GM19328 (cell line): ENCODE data around the gene OPN4.

Experiments used
- ATAC-seq: cut with Tn5 transposase; IDR thresholded peaks from one replicate; pipeline ENCODE4 v1.9.1; 2021; ENCODE audit warnings: mild to moderate bottlenecking, moderate library complexity; ENCODE audit not compliant: unreplicated experiment

OPN4 gene

DNA sequence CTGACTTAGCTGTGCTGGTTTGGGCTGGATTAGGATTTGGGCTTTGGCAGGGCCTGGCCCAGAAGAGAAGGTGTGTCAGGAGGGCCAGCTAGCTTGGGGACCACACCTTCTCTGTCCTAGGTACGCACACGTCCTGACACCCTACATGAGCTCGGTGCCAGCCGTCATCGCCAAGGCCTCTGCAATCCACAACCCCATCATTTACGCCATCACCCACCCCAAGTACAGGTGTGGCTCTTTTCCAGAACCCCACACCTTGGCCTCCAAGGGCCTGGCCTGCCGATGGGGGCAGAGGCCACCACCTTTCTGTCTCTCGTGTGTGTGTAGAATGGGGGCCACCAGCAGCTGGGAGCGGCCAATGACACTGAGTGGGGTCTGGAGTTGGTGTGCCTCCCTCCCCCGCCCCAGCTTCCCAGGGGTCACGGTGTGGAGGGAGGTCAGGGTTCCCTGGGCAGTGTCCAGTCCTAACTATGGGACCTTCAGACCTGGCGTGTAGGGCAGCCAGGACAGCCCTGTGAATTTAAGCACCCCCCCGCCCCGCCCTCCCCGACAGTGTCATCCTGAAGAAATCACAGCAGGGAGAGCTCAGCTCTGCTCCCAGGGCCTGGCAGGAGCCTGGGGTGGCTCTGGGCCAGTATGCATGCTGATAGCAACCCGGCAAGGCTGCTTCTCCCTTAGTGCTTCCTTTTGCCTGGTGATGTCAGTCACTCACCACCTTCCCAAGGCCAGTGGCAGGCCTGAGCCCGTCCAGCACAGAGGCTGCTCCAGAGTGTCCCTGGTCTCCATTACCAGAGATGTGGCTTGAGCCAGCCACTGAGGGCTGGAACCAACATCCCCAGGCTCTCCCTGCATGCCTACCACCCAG, 7.0 kb downstream of the OPN4 start:
- ATAC-seq: no peak

DNA sequence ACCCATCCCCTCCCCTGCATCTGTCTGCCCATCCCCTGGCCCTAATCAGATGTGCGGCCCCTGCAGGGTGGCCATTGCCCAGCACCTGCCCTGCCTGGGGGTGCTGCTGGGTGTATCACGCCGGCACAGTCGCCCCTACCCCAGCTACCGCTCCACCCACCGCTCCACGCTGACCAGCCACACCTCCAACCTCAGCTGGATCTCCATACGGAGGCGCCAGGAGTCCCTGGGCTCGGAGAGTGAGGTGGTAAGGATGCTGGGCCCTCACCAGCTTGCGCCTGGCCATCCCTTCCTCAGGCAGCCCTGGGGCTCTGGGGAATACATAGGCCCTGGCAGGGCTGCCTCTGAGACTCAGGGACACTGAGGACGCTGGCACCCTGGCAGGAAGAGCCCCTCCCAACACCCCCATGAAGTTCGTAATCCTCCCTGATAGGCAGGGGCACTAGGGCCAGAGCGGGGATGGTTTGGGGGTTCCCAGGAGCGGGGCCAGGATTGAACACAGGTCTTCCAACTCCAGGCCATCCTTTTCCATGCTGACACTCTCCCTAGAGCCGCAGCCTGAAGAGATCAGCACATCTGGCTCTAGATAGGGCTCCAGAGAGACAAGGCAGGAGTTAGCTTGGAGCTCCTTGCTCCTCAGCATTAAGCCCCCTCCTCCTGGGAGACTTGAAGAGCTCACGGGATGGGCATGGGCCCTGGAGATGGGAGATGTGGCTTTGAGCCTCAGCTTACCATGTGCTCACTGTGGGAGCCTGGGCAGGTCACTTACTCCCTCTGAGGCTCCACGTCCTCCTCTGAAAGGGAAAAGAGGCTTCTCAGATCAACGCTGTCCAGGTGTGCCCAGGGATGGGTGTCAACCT, 8.1 kb downstream of the OPN4 start:
- ATAC-seq: no peak

DNA sequence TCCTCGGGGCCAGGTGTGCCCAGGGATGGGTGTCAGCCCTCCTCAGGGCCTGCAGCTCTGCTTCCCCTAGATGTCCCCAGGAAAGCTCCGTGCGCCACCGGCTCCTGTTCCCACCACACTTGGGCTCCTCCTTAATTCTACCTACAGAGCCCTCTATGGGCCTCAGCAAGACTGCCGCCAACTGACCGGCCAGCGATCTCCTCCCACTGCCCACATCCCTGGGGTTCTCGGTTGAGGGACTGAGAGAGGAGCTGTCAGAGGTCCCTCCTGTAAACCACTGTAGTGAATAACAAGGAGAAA, 8.6 kb downstream of the OPN4 start:
- ATAC-seq: no peak

DNA sequence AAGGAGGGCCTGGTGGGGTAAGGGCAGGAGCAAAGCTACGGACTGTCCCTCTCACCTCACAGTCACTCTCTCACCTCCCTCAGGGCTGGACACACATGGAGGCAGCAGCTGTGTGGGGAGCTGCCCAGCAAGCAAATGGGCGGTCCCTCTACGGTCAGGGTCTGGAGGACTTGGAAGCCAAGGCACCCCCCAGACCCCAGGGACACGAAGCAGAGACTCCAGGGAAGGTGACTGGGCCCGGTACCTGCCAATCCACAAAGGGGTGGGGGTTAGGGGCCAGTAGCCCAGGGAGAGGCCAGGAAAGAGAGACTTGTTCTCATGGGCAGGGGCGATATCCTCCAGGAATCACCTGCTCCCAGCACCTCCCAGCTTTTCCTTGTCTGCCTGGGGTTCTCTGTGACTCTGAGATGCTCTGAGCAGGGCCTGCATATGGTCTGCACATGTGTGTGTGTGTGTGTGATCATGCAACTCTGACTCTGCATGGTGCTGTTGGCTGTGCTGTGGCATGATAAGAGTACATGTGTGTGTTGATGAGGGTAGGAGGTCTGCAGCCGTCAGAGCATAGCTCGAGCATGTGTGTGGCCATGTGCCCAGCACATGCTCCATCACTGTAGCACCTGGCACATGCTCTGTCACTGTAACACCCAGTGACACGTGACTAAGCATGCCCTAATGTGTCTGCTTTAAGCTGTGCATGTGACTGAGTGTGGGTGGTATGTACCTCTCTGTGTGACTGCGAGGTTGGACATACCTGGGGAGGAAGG, 9.4 kb downstream of the OPN4 start:
- no peak for ATAC-seq

DNA sequence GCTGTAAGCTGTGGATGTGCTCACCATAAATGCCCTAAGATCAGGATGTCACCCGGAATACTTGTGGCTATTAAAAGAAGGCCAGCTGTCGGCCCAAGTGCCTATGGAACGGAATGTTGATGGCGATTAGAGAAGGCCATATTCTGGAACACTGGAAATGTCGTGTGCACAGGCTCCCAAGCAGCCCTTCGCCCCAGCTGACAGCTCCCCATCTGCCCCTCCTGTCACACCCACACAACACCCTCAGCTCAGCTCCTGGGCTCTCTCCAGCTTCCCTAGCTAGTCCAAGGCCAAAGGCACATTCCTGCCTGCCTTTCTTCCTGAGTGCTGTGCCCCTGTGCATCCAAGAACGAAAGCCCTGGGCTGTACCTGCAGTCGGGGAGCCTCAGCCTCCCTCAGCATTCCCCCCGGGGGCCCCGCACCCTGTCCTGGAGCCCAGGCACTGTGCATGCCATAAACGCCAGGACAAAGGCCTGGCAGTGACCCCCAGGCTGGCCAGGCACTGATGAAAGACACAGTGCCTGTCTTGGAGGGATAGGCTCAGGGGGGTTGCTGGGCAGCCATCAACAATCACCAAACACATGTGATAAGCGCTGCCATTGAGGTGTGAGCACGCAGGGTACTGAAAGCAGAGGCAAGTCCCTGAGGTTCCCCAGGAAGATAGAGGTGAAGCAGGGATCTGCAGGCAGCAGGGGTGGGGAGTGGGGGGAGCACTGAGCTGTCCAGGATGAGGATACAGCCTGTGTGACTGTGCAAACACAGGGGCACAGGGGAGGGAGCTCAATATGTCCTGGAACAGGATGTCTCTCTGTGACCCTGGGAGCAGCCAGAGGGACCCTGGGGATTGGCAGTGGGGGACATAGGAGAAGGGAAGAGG, 10.2 kb downstream of the OPN4 start:
- ATAC-seq: no peak

DNA sequence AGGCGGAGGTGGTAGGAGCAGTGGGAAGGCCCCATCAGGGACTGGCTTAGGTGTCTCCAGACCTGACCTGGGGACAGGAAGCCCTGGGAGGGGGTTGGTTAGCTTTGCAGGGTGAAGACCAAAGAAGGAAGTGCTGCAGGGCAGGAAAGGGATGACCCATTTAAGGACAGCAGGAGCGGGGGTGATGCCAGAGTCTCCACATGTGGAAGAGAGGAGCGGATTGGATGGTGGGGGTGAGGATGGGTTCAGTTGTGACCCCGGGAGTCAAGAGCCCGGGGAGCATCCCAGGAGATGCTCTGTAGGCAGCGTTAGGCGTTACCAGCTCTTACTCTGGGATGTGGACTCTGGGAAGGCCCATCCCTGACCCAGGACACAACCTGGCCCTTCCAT, 10.9 kb downstream of the OPN4 start:
- no peak for ATAC-seq

DNA sequence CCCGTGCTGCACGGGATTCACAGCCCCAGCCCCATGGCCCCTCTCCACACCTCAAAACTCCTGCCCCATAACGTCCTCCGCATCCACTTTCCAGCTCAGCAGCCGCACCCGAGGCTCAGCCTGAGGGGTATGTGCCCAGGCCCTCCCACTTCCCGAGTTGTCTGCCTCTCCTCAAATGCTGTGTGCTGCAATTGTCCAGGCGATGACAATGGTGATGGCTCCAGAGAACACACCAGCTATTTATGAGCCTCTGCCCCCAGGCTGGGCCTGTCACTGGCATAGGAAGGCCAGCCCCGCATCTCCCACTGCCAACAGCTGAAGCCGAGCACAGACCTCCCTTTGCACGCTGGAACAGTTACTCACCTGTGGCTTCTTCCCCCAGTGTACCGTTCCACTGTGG, 11.5 kb downstream of the OPN4 start:
- ATAC-seq: no peak

DNA sequence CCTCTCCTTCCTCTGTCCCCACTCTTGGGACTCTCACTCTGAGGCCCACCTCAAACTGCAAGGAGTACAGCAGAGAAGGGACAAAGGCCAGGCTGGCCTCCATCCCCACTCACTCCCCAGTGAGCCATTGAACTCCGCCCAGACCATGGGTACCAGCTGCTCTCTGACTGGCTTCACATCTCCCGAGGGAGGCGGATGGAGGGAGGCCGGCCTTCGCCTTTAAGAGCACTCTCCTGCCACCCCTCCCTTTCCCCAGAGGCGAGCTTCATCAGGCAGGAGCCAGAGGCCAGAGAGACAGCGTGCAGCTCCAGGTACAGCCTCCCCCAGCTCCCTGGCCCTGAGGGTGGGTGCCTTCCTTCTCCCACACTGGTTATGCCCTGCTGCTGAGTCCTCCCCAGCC, 12.2 kb downstream of the OPN4 start:
- no peak for ATAC-seq

DNA sequence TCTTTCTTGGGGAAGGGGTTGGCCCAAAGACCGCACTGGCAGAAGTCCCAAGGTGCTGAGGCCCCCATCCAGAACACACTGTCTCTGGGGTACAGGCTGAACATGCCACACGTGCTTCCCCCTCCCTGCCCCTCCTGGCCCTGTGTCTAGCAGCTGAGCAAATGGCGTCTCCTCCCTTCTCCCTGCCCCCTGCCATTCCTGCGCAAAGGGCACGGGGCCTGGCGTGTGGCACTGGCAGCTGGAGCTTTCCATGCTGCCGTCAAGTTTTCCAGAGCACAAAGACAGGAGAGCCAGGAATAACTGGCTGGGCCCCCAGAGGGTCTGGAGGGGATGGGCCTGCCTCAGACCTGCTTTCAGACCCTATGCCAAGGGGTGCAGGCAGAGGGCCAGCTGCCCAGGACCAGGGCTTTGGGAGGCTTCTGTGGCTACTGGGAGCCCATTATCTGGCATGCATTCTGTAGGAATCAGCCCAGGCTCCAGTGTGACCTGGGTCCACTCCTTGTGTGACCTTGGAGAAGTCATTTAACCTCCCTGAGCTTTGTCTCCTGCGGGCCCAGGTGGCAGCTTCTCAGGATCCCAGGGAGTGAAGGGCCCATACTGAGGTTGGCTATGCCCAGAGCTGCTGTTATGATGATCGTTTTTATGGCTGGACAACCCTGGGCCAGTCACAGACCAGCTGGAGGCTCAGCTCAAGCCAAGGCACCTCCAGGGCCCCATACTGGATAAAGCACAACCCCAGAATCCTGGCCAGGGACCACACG, 13.3 kb downstream of the OPN4 start:
- ATAC-seq: no peak

DNA sequence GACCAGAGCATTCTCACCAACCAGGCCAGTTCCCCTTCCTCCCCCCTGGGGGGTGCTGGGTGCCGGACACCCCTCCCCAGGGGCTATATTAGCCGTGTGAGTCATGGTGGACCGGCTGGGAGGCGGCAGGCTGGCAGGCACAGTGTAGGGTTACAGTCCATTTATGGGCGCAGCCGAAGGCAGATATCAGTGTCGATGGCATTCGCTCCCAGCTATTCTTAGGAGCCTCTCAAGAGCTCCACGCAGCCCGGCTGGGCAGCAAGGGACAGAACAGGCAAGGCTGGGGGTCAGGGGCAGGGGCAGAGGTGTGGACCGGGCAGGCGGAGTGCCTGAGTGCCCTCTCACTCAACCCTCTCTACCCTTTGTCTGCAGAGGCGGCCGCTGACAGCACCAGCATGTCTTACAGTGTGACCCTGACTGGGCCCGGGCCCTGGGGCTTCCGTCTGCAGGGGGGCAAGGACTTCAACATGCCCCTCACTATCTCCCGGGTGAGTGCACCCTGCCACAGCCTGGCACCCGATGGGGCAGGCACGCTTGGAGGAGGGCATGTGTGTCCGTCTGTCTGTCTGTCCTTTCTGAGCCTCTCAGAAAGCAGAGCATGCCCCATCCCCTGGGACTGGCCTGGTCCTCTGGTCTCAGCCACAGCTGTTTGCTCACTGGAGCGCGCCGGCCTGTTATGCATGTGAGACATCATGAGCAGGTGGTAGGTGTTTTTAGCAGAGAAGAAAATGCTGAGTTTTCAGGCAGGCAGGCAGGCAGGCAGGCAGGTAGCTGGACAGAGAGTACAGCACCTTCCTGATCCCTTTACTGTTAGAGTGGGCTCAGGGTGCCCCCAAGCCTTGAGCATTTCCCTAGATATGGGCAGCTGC, 14.2 kb downstream of the OPN4 start, which contains the start of gene LDB3:
Gene LDB3 (plus strand): TSS at position 215 of the 869 bp plus-strand sequence. CDS start 181 bp downstream, at position 396.
- no peak for ATAC-seq

DNA sequence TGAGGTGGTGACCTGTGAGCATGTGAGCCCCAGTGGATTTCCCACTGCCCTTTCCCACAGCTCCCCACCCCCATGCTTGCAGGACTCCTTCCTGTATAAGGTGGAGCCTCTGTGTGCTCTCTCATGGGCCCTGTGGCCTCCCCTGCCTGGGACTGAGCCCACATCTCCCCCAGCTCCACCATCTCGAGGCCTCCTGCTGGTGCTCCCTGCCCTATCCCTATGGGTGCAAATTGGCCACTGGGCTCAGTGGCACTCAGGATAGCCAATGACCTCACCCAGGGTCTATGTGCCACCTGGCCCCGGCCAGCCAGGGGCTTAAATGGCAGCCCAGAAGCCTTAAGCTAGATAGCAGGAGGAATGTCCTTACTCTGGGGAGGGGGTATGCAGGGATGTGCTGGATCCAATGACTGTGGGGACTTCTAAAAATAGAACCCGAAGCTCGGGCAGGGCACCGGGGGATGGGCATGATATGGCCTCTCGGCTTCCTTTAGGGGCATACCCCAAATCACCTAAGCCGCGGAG, 16.0 kb downstream of the OPN4 start:
- no peak for ATAC-seq

DNA sequence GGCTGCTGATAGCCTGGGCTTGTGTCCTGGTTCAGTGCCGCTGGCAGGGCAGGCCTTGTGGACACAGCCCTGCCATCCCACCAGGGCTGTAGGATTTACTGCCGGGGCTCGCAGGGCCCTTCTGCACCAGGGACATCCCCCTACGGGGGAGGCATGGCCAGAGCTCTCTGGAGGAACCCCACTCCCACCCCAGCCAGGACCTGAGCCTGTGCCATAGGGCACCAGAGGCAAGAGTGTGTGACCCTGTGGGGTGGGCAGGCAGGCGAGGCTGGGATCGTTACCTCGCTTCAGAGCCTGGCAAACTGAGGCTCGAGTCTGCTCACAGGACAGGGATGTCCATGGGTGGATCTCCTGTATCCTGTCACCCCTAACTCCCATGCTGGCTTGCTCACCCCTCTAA, 16.5 kb downstream of the OPN4 start:
- ATAC-seq: no peak

DNA sequence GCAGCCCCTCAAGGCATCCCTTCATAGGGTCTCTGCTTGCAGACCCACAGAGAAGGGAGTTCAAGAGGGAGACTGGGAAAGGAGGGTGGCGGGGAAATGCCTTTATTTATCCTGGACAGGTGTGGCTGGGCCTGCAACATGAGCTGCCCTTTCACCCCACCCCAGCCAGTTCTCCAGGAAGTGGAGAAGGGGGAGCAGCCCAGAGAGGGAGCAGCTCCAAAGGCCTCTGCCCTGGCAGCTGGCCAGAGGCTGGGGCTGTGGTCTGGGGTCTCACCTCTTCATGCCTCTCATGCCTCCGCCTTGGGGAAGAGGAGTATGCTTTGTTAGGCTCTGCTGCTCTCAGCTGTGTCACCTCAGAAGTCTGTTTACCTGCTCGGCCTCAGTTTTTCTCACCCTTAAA, 17.1 kb downstream of the OPN4 start:
- ATAC-seq: no peak

DNA sequence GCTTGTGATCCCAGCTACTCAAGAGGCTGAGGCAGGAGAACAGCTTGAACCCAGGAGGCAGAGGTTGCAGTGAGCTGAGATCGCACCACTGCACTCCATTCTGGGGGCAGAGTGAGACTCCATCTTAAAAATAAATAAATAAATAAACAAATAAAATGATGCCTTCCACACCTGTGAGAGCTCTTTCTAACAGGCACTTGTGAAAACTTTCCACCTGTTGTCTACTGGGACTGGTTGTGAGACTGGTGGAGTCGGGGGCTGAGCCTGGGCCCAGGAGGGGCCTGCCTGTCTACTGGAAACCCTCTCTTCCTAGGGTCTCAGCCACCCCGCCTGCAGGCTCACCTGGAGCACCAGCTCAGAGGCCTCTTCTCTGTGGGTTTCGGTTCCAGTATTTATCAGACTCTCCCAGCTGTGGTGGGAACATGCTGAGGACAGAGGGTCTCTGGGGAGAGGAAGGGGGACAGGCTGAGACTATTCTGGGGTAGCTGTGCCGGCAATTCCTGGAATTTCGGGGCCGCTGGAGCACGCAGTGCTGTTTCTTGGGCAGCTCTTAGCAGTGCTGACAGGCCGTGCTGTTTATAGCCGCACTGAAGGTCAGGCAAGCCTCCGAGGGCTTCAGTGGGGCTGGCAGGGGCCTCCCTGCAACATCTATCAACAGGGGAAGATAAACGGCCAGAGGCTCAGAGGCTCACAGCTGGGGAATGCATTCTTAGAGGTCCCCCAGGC, 17.8 kb downstream of the OPN4 start:
- ATAC-seq: no peak

DNA sequence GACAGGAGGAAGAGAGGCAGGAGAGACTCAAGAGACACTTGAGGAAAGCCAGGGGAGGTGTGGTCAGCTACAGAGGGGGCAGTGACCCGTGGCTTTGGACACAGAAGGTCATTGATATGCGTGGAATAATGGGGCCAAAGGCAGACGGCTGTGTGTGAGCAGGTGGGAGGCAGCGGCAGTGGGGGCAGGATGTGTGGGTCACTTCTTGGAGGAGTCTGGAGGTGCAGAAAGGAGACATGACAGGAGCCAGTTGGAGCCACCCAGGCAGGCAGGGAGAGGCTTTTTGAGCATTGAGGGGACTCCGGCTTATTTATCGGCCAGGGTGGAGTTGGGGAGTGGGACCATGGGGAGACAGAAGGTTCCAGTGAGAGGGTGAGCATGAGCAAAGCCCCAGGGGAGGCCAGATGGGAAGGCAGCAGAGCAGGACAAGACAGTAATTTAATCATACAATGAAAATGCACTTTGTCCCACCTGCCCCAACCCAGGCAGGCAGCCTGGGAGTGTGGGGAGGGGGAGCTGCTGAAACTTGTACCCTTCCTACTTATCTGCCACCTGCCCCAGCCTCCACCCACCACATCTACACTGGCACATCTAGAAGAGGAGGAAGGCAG, 19.0 kb downstream of the OPN4 start:
- ATAC-seq: no peak

DNA sequence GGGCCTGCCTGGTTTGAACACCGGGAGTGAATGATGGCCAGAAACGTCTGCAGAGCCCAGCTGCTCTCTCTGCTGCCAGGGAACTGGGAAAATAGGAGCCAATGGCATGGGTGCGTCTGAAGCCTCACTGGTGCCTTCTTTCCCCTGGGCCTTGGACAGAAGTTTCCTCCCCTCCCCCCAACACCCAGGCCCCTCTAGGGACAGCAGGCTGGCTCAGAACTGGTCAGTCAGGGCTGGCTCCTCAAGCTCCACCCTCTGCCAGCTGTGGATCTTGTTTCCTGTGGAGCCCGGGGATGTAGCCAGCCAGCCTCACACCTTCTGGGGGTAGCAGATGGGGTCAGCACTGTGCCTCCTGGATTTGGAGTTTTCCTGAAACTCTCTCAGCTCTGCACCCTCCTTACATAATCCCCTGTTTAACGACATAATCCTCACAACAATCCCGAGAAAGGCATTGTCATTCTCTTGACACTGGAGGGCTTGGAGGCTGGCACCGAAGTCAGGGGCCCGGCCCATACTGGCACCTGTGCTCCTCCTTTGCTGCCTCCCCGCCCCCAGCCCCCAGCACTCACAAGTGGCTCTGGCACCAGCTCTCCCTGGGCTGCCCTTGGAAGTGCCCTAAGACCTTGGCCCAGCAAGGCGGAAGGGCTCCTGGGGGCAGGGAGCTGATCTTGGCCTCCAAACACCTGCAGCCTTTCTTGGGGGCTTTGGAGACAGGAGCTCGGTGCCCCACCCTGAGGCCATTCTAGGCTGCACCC, 19.7 kb downstream of the OPN4 start:
- no peak for ATAC-seq

DNA sequence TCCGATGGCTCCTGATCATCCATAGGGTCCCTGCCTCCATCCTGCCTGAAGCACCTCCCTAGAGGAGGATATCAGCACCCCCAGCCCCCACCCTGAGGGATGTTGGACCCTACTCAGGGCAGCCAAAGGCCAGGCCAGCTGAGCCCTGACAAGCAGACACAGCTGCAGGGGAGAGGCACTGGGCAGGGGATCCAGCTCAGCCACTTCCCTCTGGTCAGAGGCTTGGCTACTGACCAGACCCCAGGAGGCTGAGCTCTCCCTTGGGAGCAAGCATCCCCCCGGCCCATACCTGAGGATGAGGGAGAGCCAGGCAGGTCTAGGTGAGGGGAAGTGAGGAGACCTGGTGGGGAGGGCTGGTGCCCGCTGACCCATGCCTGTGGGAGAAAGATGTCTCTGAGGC, 20.6 kb downstream of the OPN4 start:
- ATAC-seq: no peak
